Prostate gland (tissue), 2 donors: Measurements from ENCODE around the gene WASHC1.
"Not testable (repeated sequence)": the region's sequence is repeated elsewhere in the genome, so short reads cannot be mapped to it uniquely, and the experiment has no call there.

ENCODE experiments used
- POLR2A ChIP-seq: fragments of 450-650 bp; IDR thresholded peaks from one replicate; pipeline ENCODE4 v1.6.1; 2016; ENCODE audit warnings: antibody characterized with exemption, mild to moderate bottlenecking
- TF ChIP-seq, protein P1 (sequence below), 4 experiments: fragments of 200-600 bp in 2 of 4; fragments of 450-650 bp in 2 of 4; sonication (generic) in 2 of 4; IDR thresholded peaks; 1 replicate in 3 of 4; 2 replicates in 1 of 4; pipeline ENCODE4 v1.5.1; 2016 to 2019; ENCODE audit warnings: antibody characterized with exemption in 4 of 4, mild to moderate bottlenecking in 2 of 4, moderate library complexity in 2 of 4

DNA sequence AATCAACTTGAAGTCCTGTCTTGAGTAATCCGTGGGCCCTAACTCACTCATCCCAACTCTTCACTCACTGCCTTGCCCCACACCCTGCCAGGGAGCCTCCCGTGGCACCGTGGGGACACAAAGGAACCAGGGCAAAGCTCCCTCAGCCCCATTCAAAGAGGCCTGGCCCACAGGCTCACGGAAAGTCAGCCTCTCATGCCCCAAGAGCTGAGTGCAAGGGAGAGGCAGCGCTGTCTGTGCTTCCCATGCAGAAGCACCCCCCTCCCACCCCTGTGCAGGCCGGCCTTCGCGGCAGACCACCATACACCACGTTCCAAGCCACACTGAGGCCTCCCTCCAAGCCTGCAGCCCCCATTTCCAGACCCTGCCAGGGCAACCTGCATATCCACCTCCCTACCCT lies 7.6 kb downstream of the WASHC1 start:
- TF ChIP-seq, protein P1, sequence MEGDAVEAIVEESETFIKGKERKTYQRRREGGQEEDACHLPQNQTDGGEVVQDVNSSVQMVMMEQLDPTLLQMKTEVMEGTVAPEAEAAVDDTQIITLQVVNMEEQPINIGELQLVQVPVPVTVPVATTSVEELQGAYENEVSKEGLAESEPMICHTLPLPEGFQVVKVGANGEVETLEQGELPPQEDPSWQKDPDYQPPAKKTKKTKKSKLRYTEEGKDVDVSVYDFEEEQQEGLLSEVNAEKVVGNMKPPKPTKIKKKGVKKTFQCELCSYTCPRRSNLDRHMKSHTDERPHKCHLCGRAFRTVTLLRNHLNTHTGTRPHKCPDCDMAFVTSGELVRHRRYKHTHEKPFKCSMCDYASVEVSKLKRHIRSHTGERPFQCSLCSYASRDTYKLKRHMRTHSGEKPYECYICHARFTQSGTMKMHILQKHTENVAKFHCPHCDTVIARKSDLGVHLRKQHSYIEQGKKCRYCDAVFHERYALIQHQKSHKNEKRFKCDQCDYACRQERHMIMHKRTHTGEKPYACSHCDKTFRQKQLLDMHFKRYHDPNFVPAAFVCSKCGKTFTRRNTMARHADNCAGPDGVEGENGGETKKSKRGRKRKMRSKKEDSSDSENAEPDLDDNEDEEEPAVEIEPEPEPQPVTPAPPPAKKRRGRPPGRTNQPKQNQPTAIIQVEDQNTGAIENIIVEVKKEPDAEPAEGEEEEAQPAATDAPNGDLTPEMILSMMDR (IDR thresholded peaks at IDR 0.05) = not testable (repeated sequence)
- not testable (repeated sequence) for TF ChIP-seq POLR2A
